ENCODE data around the gene LMX1A.

DNA sequence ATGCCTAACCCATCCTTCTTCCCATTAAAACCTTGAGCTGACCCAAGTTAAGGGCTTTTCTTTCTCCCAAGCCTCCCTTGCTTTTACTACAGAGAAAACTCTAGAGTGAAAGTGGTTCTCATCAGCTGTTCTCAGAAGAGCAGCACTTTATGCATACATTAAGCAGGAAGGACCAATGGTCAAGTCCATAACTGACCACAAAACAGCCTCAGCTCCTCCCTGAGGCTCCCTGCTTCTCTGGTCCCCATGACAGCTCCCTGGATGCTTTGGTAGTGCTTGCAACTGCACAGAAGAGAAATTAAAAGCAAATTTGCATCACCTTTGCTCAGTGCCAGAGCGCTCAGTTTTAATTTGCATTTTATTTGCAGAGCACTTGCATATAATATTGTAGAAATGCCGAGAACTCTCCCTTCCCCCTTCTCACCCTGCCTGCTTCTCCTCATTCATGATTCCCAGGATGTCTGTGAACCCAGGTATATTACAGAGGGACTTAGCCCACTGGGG is 56.1 kb downstream of the LMX1A start:
- TF ChIP-seq, protein P1, sequence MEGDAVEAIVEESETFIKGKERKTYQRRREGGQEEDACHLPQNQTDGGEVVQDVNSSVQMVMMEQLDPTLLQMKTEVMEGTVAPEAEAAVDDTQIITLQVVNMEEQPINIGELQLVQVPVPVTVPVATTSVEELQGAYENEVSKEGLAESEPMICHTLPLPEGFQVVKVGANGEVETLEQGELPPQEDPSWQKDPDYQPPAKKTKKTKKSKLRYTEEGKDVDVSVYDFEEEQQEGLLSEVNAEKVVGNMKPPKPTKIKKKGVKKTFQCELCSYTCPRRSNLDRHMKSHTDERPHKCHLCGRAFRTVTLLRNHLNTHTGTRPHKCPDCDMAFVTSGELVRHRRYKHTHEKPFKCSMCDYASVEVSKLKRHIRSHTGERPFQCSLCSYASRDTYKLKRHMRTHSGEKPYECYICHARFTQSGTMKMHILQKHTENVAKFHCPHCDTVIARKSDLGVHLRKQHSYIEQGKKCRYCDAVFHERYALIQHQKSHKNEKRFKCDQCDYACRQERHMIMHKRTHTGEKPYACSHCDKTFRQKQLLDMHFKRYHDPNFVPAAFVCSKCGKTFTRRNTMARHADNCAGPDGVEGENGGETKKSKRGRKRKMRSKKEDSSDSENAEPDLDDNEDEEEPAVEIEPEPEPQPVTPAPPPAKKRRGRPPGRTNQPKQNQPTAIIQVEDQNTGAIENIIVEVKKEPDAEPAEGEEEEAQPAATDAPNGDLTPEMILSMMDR (IDR thresholded peaks at IDR 0.05; ENCODE audit: low read depth, low read length) = no peak
- no peak for TF ChIP-seq POLR2A (IDR thresholded peaks at IDR 0.05; ENCODE audit: extremely low read depth, insufficient read length)
- TF ChIP-seq, protein P2, sequence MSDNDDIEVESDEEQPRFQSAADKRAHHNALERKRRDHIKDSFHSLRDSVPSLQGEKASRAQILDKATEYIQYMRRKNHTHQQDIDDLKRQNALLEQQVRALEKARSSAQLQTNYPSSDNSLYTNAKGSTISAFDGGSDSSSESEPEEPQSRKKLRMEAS (IDR thresholded peaks at IDR 0.05; ENCODE audit: low read depth, low read length) = no peak

All from NB4 (cell line).